H9 (cell line): Measurements from ENCODE around the gene PTPRN2. TPM values are rescaled to one million over a fixed set of nuclear protein-coding genes. Genes with fewer than 3 reads are reported as not detected.

ENCODE experiments used
- DNase-seq: peaks from one replicate; pipeline ENCODE4 v3.0.0-alpha.2; 2017
- H2AFZ ChIP-seq: one replicate; pipeline ENCODE4 v1.6.1; 2013; ENCODE audit warnings: mild to moderate bottlenecking, low read length, control low read depth, moderate library complexity
- H2AK5ac ChIP-seq: 2 replicates; pipeline ENCODE4 v1.6.1; 2013; ENCODE audit warnings: low read length, control low read depth, mixed read lengths; ENCODE audit not compliant: insufficient read length
- H2BK120ac ChIP-seq: one replicate; pipeline ENCODE4 v1.6.1; 2013; ENCODE audit warnings: low read depth, mild to moderate bottlenecking, low read length, control low read depth, inconsistent platforms; ENCODE audit not compliant: poor library complexity, severe bottlenecking
- H2BK12ac ChIP-seq: 2 replicates; pipeline ENCODE4 v1.6.1; 2013; ENCODE audit warnings: low read length, control low read depth, mixed read lengths, low read depth; ENCODE audit not compliant: insufficient read length
- H2BK15ac ChIP-seq: 2 replicates; pipeline ENCODE4 v1.6.1; 2013; ENCODE audit warnings: low read depth, low read length, control low read depth
- H2BK20ac ChIP-seq: one replicate; pipeline ENCODE4 v1.6.1; 2013; ENCODE audit warnings: low read depth, mild to moderate bottlenecking, low read length, control low read depth, inconsistent platforms; ENCODE audit not compliant: poor library complexity, severe bottlenecking
- H2BK5ac ChIP-seq: 2 replicates; pipeline ENCODE4 v1.6.1; 2013; ENCODE audit warnings: low read length, control low read depth, mixed read lengths; ENCODE audit not compliant: insufficient read length
- H3K14ac ChIP-seq: 2 replicates; pipeline ENCODE4 v1.6.1; 2013; ENCODE audit warnings: low read length, control low read depth; ENCODE audit not compliant: insufficient read depth
- H3K18ac ChIP-seq: 2 replicates; pipeline ENCODE4 v1.6.1; 2013; ENCODE audit warnings: low read depth, mild to moderate bottlenecking, mixed read lengths, low read length, control low read depth; ENCODE audit not compliant: insufficient read length
- H3K23ac ChIP-seq: 2 replicates; pipeline ENCODE4 v1.6.1; 2013; ENCODE audit warnings: low read length, control low read depth, mixed read lengths, low read depth; ENCODE audit not compliant: insufficient read length
- H3K23me2 ChIP-seq: 2 replicates; pipeline ENCODE4 v1.6.1; 2013; ENCODE audit warnings: low read depth, mild to moderate bottlenecking, mixed read lengths, low read length, control low read depth; ENCODE audit not compliant: insufficient read length, poor library complexity, severe bottlenecking
- H3K27ac ChIP-seq: 2 replicates; pipeline ENCODE4 v1.5.1; 2013; ENCODE audit warnings: low read length, control low read depth, mixed read lengths, low read depth; ENCODE audit not compliant: insufficient read length
- H3K27me3 ChIP-seq: 2 replicates; pipeline ENCODE4 v1.6.1; 2013; ENCODE audit warnings: low read length, control low read depth, inconsistent platforms; ENCODE audit not compliant: insufficient read depth
- H3K4ac ChIP-seq: 2 replicates; pipeline ENCODE4 v1.6.1; 2013; ENCODE audit warnings: low read depth, mild to moderate bottlenecking, control low read depth, inconsistent platforms, low read length, moderate library complexity
- H3K4me1 ChIP-seq: 2 replicates; pipeline ENCODE4 v1.6.1; 2013; ENCODE audit warnings: low read length, control low read depth, inconsistent platforms; ENCODE audit not compliant: insufficient read depth
- H3K4me2 ChIP-seq: 2 replicates; pipeline ENCODE4 v1.6.1; 2013; ENCODE audit warnings: low read length, control low read depth, mixed read lengths; ENCODE audit not compliant: insufficient read length, insufficient read depth
- H3K56ac ChIP-seq: 2 replicates; pipeline ENCODE4 v1.6.1; 2013; ENCODE audit warnings: low read depth, mild to moderate bottlenecking, mixed read lengths, low read length, control low read depth; ENCODE audit not compliant: insufficient read length
- H3K79me1 ChIP-seq: 2 replicates; pipeline ENCODE4 v1.6.1; 2013; ENCODE audit warnings: low read depth, mild to moderate bottlenecking, moderate library complexity, low read length, control low read depth, inconsistent platforms; ENCODE audit not compliant: insufficient read depth, poor library complexity, severe bottlenecking
- H3K79me2 ChIP-seq: 2 replicates; pipeline ENCODE4 v1.6.1; 2013; ENCODE audit warnings: low read length, control low read depth, inconsistent platforms; ENCODE audit not compliant: insufficient read depth
- H3K9ac ChIP-seq: 2 replicates; pipeline ENCODE4 v1.6.1; 2013; ENCODE audit warnings: low read length, control low read depth, mixed read lengths; ENCODE audit not compliant: insufficient read length; ENCODE audit errors: extremely low read depth
- H3K9me3 ChIP-seq: one replicate; pipeline ENCODE4 v1.6.1; 2013; ENCODE audit warnings: low read depth, low read length, inconsistent platforms; ENCODE audit not compliant: control insufficient read depth
- H3T11ph ChIP-seq: one replicate; pipeline ENCODE4 v1.6.1; 2013; ENCODE audit warnings: mild to moderate bottlenecking, low read length, control low read depth, inconsistent platforms
- H4K20me1 ChIP-seq: one replicate; pipeline ENCODE4 v1.6.1; 2013; ENCODE audit not compliant: control insufficient read depth, insufficient read length, insufficient read depth
- H4K5ac ChIP-seq: 2 replicates; pipeline ENCODE4 v1.6.1; 2013; ENCODE audit warnings: low read depth, mild to moderate bottlenecking, mixed read lengths, low read length, control low read depth; ENCODE audit not compliant: insufficient read length
- H4K8ac ChIP-seq: replicated peaks from 2 replicates; pipeline ENCODE4 v1.6.1; 2013; ENCODE audit warnings: low read length, control low read depth, mixed read lengths, low read depth; ENCODE audit not compliant: insufficient read length
- H4K91ac ChIP-seq: 2 replicates; pipeline ENCODE4 v1.6.1; 2013; ENCODE audit warnings: low read depth, mild to moderate bottlenecking, moderate library complexity, mixed read lengths, low read length, control low read depth; ENCODE audit not compliant: insufficient read length
- H3K27ac Mint-ChIP-seq, 3 experiments: 2 replicates in 2 of 3; 3 replicates in 1 of 3; pipeline ENCODE4 v1.8.0; 2020 to 2021; ENCODE audit warnings: mixed read lengths in 3 of 3, mild to moderate bottlenecking in 1 of 3, moderate library complexity in 1 of 3
- H3K27me3 Mint-ChIP-seq: 2 replicates; pipeline ENCODE4 v1.8.0; 2021; ENCODE audit warnings: low read depth, mild to moderate bottlenecking, moderate library complexity, mixed read lengths
- H3K36me3 Mint-ChIP-seq, 3 experiments: 2 replicates in 2 of 3; 3 replicates in 1 of 3; pipeline ENCODE4 v1.8.0; 2020 to 2021; ENCODE audit warnings: low read depth in 3 of 3, mixed read lengths in 3 of 3; ENCODE audit not compliant: insufficient read depth in 1 of 3
- H3K4me1 Mint-ChIP-seq, 2 experiments: 2 replicates each; pipeline ENCODE4 v1.8.0; 2020; ENCODE audit warnings: mixed read lengths in 2 of 2
- H3K4me3 Mint-ChIP-seq, 2 experiments: 2 replicates in 1 of 2; 3 replicates in 1 of 2; pipeline ENCODE4 v1.8.0; 2020 to 2021; ENCODE audit warnings: mild to moderate bottlenecking in 2 of 2, mixed read lengths in 2 of 2, moderate library complexity in 1 of 2
- H3K9me3 Mint-ChIP-seq, 2 experiments: 2 replicates in 1 of 2; 3 replicates in 1 of 2; pipeline ENCODE4 v1.8.0; 2020; ENCODE audit warnings: mild to moderate bottlenecking in 2 of 2, mixed read lengths in 2 of 2, moderate library complexity in 1 of 2
- WGBS: extraction: QIAGEN DNeasy Blood & Tissue Kit; methylation state at CpG from one replicate; pipeline ENCODE4 v1.1.7; 2013; ENCODE audit warnings: missing lambda C conversion rate, low lambda C conversion rate, mixed read lengths; ENCODE audit not compliant: insufficient read length; ENCODE audit errors: extremely low coverage; 5-methylcytosine and 5-hydroxymethylcytosine counted together
- total RNA-seq: library from RNA; stranded (reverse); gene quantifications from 2 replicates; pipeline ENCODE4 v1.2.1, GENCODE V29; 2021
- TF ChIP-seq, protein P1 (sequence below): fragments of 200-600 bp; sonication (generic); conservative IDR thresholded peaks from 3 replicates; pipeline ENCODE4 v1.8.0; 2021; ENCODE audit warnings: antibody characterized with exemption, mild to moderate bottlenecking

PTPRN2 gene
- total RNA-seq, 1 experiment from 2014 or later = 5.2 TPM

DNA sequence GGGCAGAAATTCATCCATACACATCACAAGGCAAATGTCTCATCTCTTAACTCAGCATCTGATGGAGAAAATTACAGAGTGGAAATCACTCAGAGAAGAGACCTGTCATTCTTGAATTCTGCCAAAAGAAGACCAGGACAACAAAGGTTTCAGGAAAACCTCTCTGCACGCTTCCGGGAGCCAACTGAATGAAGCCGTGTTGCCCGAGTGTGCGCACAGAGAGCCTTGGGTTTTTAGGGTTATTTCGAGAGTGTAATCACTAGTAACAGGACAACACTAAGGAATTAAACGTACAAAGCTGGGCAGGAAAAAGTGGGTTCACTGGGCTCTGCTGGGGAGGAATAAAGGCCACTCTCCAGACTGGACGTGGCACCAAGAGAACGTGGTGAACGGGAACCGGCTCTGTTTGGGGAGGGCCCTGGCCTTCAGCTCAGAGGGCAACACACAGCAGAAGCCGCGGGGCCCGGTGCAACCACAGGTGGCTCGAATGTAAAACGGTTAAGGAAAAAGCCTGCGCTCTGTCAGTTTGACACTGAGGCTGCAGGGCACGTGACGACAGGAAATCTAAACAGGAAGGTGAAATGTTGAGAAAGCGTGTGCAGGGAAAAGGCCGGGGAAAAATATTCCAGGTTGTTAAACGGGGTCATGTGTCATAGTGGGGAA lies 919.3 kb downstream of the PTPRN2 start:
- H4K20me1 ChIP-seq = no peaks in the 10 kb centered on the region
- H3K9ac ChIP-seq = no peak overlapping the region
- H3K79me2 ChIP-seq = no peaks in the 10 kb centered on the region
- DNase-seq = no peak
- H2BK12ac ChIP-seq = no peak overlapping the region
- Mint-ChIP-seq H3K27me3 (peaks cover 76% of the 10 kb centered on the region), H3K4me3 (no peak overlapping the region), H3K9me3 (no peaks in the 10 kb centered on the region), H3K4me1 (peaks cover 6 to 22% of the 10 kb centered on the region in 2 experiments), H3K27ac (peak overlapping the region in 1 of 3 experiments; percentile 74; a peak in 1 of 7 replicates), H3K36me3 (no peaks in the 10 kb centered on the region; a peak in 1 of 7 replicates)
- WGBS = no CpG with 5 or more reads among the region's 22 CpGs
- H4K5ac ChIP-seq = no peak overlapping the region
- no peak overlapping the region for H2BK15ac ChIP-seq
- H2BK5ac ChIP-seq = no peak overlapping the region
- H4K8ac ChIP-seq = no peak overlapping the region
- H3K23ac ChIP-seq = no peak overlapping the region
- TF ChIP-seq, protein P1, sequence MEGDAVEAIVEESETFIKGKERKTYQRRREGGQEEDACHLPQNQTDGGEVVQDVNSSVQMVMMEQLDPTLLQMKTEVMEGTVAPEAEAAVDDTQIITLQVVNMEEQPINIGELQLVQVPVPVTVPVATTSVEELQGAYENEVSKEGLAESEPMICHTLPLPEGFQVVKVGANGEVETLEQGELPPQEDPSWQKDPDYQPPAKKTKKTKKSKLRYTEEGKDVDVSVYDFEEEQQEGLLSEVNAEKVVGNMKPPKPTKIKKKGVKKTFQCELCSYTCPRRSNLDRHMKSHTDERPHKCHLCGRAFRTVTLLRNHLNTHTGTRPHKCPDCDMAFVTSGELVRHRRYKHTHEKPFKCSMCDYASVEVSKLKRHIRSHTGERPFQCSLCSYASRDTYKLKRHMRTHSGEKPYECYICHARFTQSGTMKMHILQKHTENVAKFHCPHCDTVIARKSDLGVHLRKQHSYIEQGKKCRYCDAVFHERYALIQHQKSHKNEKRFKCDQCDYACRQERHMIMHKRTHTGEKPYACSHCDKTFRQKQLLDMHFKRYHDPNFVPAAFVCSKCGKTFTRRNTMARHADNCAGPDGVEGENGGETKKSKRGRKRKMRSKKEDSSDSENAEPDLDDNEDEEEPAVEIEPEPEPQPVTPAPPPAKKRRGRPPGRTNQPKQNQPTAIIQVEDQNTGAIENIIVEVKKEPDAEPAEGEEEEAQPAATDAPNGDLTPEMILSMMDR = no peak
- H3K27me3 ChIP-seq = no peaks in the 10 kb centered on the region
- H3K4ac ChIP-seq = no peak overlapping the region
- H2AK5ac ChIP-seq = no peak overlapping the region
- H2AFZ ChIP-seq = no peak overlapping the region
- H3K9me3 ChIP-seq = no peaks in the 10 kb centered on the region
- H3T11ph ChIP-seq = no peak overlapping the region
- H3K14ac ChIP-seq = no peak overlapping the region
- no peak overlapping the region for H3K56ac ChIP-seq
- H4K91ac ChIP-seq = no peak overlapping the region
- no peak overlapping the region for H3K18ac ChIP-seq
- H3K4me2 ChIP-seq = no peak overlapping the region
- no peaks in the 10 kb centered on the region for H3K4me1 ChIP-seq
- no peaks in the 10 kb centered on the region for H3K23me2 ChIP-seq
- no peak overlapping the region for H2BK120ac ChIP-seq
- no peak overlapping the region for H3K27ac ChIP-seq
- H3K79me1 ChIP-seq = no peaks in the 10 kb centered on the region
- no peak overlapping the region for H2BK20ac ChIP-seq
